Vagina (tissue), 2 donors: ENCODE results near the gene ZC3H12C.

Experiments used
- POLR2AphosphoS5 ChIP-seq, 2 donors: sonication (generic); formaldehyde crosslinking; IDR thresholded peaks; one replicate each; pipeline ENCODE4 v1.9.0; 2017; ENCODE audit warnings: antibody characterized with exemption in 2 of 2, mild to moderate bottlenecking in 2 of 2, low read depth in 1 of 2; ENCODE audit not compliant: insufficient read depth in 1 of 2
- TF ChIP-seq, protein P1 (sequence below), 3 experiments: fragments of 450-650 bp in 2 of 3; fragments of 200-600 bp in 1 of 3; sonication (generic) in 1 of 3; IDR thresholded peaks; one replicate each; pipeline ENCODE4 v1.5.1; 2017 to 2019; ENCODE audit warnings: antibody characterized with exemption in 3 of 3, mild to moderate bottlenecking in 2 of 3, moderate library complexity in 2 of 3

DNA sequence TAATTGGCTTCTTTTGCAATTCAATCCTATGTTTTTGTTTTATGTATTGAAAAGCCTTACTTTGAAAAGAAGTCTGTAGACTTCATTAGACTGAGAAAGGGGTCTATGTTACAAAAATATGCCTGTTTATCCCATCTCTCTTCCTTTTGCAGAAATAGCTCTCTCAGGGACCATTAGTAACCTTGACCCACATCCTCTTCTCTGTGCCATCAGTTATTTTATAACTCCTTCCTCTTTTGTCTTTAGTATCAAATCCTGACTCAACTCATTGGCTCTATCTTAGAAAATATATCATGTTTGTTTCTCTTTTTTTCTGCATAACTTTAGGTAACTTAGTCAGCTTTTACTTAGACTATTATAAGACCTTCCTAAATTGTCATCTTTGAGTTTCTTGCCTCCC lies 20.3 kb downstream of the ZC3H12C start:
- no peak for TF ChIP-seq POLR2AphosphoS5 (IDR thresholded peaks at IDR 0.05; ENCODE audit: insufficient read depth in 1 of 2, low read depth in 1 of 2)
- TF ChIP-seq, protein P1, sequence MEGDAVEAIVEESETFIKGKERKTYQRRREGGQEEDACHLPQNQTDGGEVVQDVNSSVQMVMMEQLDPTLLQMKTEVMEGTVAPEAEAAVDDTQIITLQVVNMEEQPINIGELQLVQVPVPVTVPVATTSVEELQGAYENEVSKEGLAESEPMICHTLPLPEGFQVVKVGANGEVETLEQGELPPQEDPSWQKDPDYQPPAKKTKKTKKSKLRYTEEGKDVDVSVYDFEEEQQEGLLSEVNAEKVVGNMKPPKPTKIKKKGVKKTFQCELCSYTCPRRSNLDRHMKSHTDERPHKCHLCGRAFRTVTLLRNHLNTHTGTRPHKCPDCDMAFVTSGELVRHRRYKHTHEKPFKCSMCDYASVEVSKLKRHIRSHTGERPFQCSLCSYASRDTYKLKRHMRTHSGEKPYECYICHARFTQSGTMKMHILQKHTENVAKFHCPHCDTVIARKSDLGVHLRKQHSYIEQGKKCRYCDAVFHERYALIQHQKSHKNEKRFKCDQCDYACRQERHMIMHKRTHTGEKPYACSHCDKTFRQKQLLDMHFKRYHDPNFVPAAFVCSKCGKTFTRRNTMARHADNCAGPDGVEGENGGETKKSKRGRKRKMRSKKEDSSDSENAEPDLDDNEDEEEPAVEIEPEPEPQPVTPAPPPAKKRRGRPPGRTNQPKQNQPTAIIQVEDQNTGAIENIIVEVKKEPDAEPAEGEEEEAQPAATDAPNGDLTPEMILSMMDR (IDR thresholded peaks at IDR 0.05): no peak
